ENCODE measurements around the gene ADGRD1. TPM values are rescaled to one million over a fixed set of nuclear protein-coding genes. Genes with fewer than 3 reads are reported as not detected.
"Not testable (repeated sequence)": the region's sequence is repeated elsewhere in the genome, so short reads cannot be mapped to it uniquely, and the experiment has no call there.

The ADGRD1 gene
- total and polyA plus RNA-seq, 2 of the 8 experiments (the other 6 are each of a cell fraction or from before 2014, with no cell fraction given), result 0.36 to 0.48 TPM

- no peak for TF ChIP-seq ATF3 (IDR thresholded peaks at IDR 0.05; ENCODE audit: insufficient read depth, low read depth, low read length)
These were observed 41.2 kb downstream of the ADGRD1 start (continued) for GRCh38 chr12:130994821-130995375.

GRCh38 chr12:130995386-130995969 lies 41.8 kb downstream of the ADGRD1 start:
- H3K56ac ChIP-seq (replicated peaks; ENCODE audit: insufficient read length, low read depth, low read length); H3K4ac ChIP-seq (replicated peaks; ENCODE audit: insufficient read length, low read depth, low read length); H2AFZ ChIP-seq (ENCODE audit: low read length); H3K4me3 ChIP-seq (ENCODE audit: extremely low read depth in 1 of 4, insufficient read depth in 2 of 4, low read depth in 3 of 4, low read length in 4 of 4); H4K8ac ChIP-seq (ENCODE audit: extremely low read depth, insufficient read depth, low read length); H3K79me1 ChIP-seq (ENCODE audit: low read depth, low read length); POLR2A ChIA-PET (ENCODE audit: partially characterized antibody); H4K91ac ChIP-seq (replicated peaks; ENCODE audit: insufficient read length, low read length); H3K4me1 ChIP-seq (replicated peaks in 1 of 4; ENCODE audit: control insufficient read depth in 3 of 4, insufficient read depth in 4 of 4, low read length in 3 of 4); H2BK120ac ChIP-seq (replicated peaks; ENCODE audit: low read depth, low read length); H3K9ac ChIP-seq (replicated peaks in 1 of 4; ENCODE audit: extremely low read depth in 1 of 4, low read depth in 3 of 4, low read length in 3 of 4); H2BK5ac ChIP-seq (ENCODE audit: low read depth, low read length); FAIRE-seq; H3K18ac ChIP-seq (ENCODE audit: extremely low read depth, low read length); H3K79me2 ChIP-seq (ENCODE audit: control insufficient read depth in 1 of 2, insufficient read depth in 2 of 2, low read length in 2 of 2); H2BK20ac ChIP-seq (ENCODE audit: low read length); H3K36me3 ChIP-seq (ENCODE audit: control insufficient read depth in 2 of 4, insufficient read depth in 4 of 4, low read length in 3 of 4); H3K23ac ChIP-seq (ENCODE audit: insufficient read length); H2BK15ac ChIP-seq (ENCODE audit: low read length); H3K14ac ChIP-seq (ENCODE audit: insufficient read length); H3K27me3 ChIP-seq (replicated peaks in 1 of 4; ENCODE audit: control insufficient read depth in 3 of 4, extremely low read depth in 1 of 4, insufficient read depth in 3 of 4, low read length in 3 of 4); H3K23me2 ChIP-seq (ENCODE audit: low read depth, low read length); H3K4me2 ChIP-seq (ENCODE audit: insufficient read depth in 1 of 2, low read depth in 2 of 2, low read length in 2 of 2); H2BK12ac ChIP-seq (ENCODE audit: low read depth, low read length); H3K27ac ChIP-seq (ENCODE audit: low read depth, low read length); CTCF ChIA-PET (ENCODE audit: partially characterized antibody); H4K5ac ChIP-seq (ENCODE audit: insufficient read length, low read depth, low read length); DNase-seq (ENCODE audit: low read depth in 1 of 2, low spot score in 2 of 2); H2AK5ac ChIP-seq (ENCODE audit: low read depth, low read length); H4K20me1 ChIP-seq (replicated peaks in 1 of 2; ENCODE audit: control insufficient read depth in 1 of 2, insufficient read depth in 2 of 2, low read length in 2 of 2): not testable (repeated sequence)
- H3K9me3 ChIP-seq (ENCODE audit: insufficient read depth in 2 of 2, low read depth in 1 of 2, low read length in 1 of 2), result peaks cover 2 to 26% of the 10 kb centered on the region in 2 experiments; a peak in 3 of 4 replicates
- WGBS, 2 experiments (ENCODE audit: extremely low coverage in 1 of 2, insufficient coverage in 1 of 2, insufficient read length in 1 of 2, insufficient replicate concordance in 2 of 2, low coverage in 1 of 2, low lambda C conversion rate in 2 of 2, missing lambda C conversion rate in 1 of 2), result 92% methylated on average over 5 of the region's 5 CpGs; no CpG with 5 or more reads in 1 of the 2 experiments

Measured in H1 (cell line).